Activated B cell treated with CpG ODN at 0.5 μM for 24 hours (primary cell): ENCODE measurements around the gene FGFRL1. TPM values are rescaled to one million over a fixed set of nuclear protein-coding genes. Genes with fewer than 3 reads are reported as not detected.
A peak's percentile ranks its signal among the peaks of the same experiment; 100 is the strongest.

Experiments used
- ATAC-seq: fragments of 200-7000 bp; cut with Tn5 transposase; one replicate; pipeline ENCODE4 v1.10.0; 2021; ENCODE audit warnings: low read depth, mild to moderate bottlenecking, moderate library complexity
- CTCF ChIA-PET: fragments of 350-600 bp; sonication (Branson Sonifier 250); formaldehyde crosslinking; loops from one replicate; lab custom pipeline; 2021; ENCODE audit warnings: antibody characterized with exemption; lab: Charles Lee
- POLR2A ChIA-PET: fragments of 350-600 bp; sonication (Branson Sonifier 250); formaldehyde crosslinking; loops from one replicate; lab custom pipeline; 2021; ENCODE audit warnings: antibody characterized with exemption; lab: Charles Lee
- DNase-seq: peaks from one replicate; pipeline ENCODE4 v3.0.0; 2022
- H3K27ac Mint-ChIP-seq: one replicate; pipeline ENCODE4 v1.8.0; 2020; ENCODE audit warnings: mixed read lengths
- H3K27me3 Mint-ChIP-seq: one replicate; pipeline ENCODE4 v1.8.0; 2021; ENCODE audit warnings: mixed read lengths
- H3K36me3 Mint-ChIP-seq: one replicate; pipeline ENCODE4 v1.8.0; 2021; ENCODE audit warnings: low read depth, mixed read lengths
- H3K4me1 Mint-ChIP-seq: one replicate; pipeline ENCODE4 v1.8.0; 2021; ENCODE audit warnings: mixed read lengths
- H3K4me3 Mint-ChIP-seq: one replicate; pipeline ENCODE4 v1.8.0; 2020; ENCODE audit warnings: mild to moderate bottlenecking, mixed read lengths
- H3K9me3 Mint-ChIP-seq: one replicate; pipeline ENCODE4 v1.8.0; 2020; ENCODE audit warnings: mixed read lengths
- CTCF ChIP-seq: fragments of 200-600 bp; IDR thresholded peaks from one replicate; pipeline ENCODE4 v1.8.0; 2022; ENCODE audit warnings: antibody characterized with exemption, mild to moderate bottlenecking
- intact Hi-C: fragments of 100-400 bp; cut with micrococcal nuclease; formaldehyde crosslinking; loops from one replicate; pipeline ENCODE4 v1.15.1; 2024
- total RNA-seq: library from RNA; stranded (reverse); gene quantifications from 2 replicates; pipeline ENCODE4 v1.2.3, GENCODE V29; 2022

FGFRL1 gene
- total RNA-seq, 1 donor from 2014 or later, result 5.6 TPM

- TF ChIP-seq CTCF, result no peak
- intact Hi-C loops, result loop anchor here (2.0 to 5.0 kb wide), 2 partner anchors 47 to 134 kb away; no protein-coding TSS in a partner anchor
- Mint-ChIP-seq H3K27me3 (peaks cover 14% of the 10 kb centered on the region), H3K4me3 (peak overlapping the region; percentile 68), H3K36me3 (no peaks in the 10 kb centered on the region), H3K9me3 (peaks cover 3% of the 10 kb centered on the region), H3K27ac (peak overlapping the region; percentile 67), H3K4me1 (peaks cover 15% of the 10 kb centered on the region)
- ATAC-seq, result peak; percentile 95
- ChIA-PET POLR2A (interaction anchor here (1.2 kb wide), 1 partner anchor 34 kb away, joined by 4 read pairs; no protein-coding TSS in a partner anchor), CTCF (no interaction called here)
- peak; percentile 64 for DNase-seq
These were observed 44.5 kb downstream of the FGFRL1 start for GRCh38 chr4:1055721-1056590.

- CTCF ChIA-PET, result no interaction called here
- no peak for ATAC-seq
- intact Hi-C loops, result loop anchor here (2.0 to 5.0 kb wide), 2 partner anchors 48 to 135 kb away; no protein-coding TSS in a partner anchor
These were observed 45.4 kb downstream of the FGFRL1 start for GRCh38 chr4:1056671-1057402.

GRCh38 chr4:1057403-1057745 lies 45.9 kb downstream of the FGFRL1 start:
- ChIA-PET CTCF (no interaction called here), POLR2A (no interaction called here)
- ATAC-seq (no peak), DNase-seq (no peak)
- no peaks in the 10 kb centered on the region for H3K9me3 Mint-ChIP-seq
- no peak overlapping the region for H3K4me3 Mint-ChIP-seq
- peaks cover 20% of the 10 kb centered on the region for H3K27me3 Mint-ChIP-seq
- intact Hi-C loops, result loop anchor here (2.0 to 5.0 kb wide), 2 partner anchors 49 to 135 kb away; no protein-coding TSS in a partner anchor
- no peaks in the 10 kb centered on the region for H3K36me3 Mint-ChIP-seq
- TF ChIP-seq CTCF, result no peak
- no peak overlapping the region for H3K27ac Mint-ChIP-seq
- peaks cover 15% of the 10 kb centered on the region for H3K4me1 Mint-ChIP-seq

More at GRCh38 chr4:1056671-1057402, 45.4 kb downstream of the FGFRL1 start:
- Mint-ChIP-seq H3K9me3 (peaks cover 1% of the 10 kb centered on the region), H3K27me3 (peaks cover 17% of the 10 kb centered on the region), H3K27ac (no peak overlapping the region), H3K36me3 (no peaks in the 10 kb centered on the region), H3K4me1 (peaks cover 15% of the 10 kb centered on the region), H3K4me3 (no peak overlapping the region)
- no peak for TF ChIP-seq CTCF
- no peak for DNase-seq
- POLR2A ChIA-PET, result no interaction called here

- no peak for TF ChIP-seq CTCF
- Mint-ChIP-seq H3K36me3 (no peaks in the 10 kb centered on the region), H3K27me3 (peaks cover 24% of the 10 kb centered on the region), H3K27ac (no peak overlapping the region), H3K9me3 (no peaks in the 10 kb centered on the region), H3K4me3 (no peak overlapping the region), H3K4me1 (peaks cover 15% of the 10 kb centered on the region)
- intact Hi-C loops, result loop anchor here (5.0 kb wide), 1 partner anchor 136 kb away; no protein-coding TSS in a partner anchor
- ChIA-PET POLR2A (no interaction called here), CTCF (no interaction called here)
- no peak for DNase-seq
- no peak for ATAC-seq
These were observed 47.0 kb downstream of the FGFRL1 start for GRCh38 chr4:1058198-1058996.
